ENCODE measurements around the gene SMCO4. TPM values are rescaled to one million over a fixed set of nuclear protein-coding genes. Genes with fewer than 3 reads are reported as not detected.

Gene SMCO4
- total RNA-seq, 2 experiments from 2014 or later = 36.1 to 44.1 TPM

DNA sequence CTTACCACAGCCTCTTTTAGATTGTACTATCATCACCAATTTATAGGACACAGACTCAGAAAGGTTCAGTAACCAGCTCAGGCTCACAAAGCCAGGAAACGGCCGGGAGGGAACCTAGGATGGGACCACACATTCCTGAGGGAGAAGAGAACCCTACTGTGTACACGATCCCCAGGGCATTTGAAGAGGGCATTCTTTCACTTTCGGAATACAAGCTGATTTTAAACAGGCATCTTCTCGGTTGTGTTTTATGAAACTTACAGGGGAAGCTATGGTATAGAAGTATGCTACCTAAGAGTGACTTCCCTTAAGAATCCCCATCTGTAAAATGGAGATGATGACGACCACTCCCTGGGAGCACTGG is 19.0 kb downstream of the SMCO4 start:
- DNase-seq (ENCODE audit: low spot score) = no peak
- Histone ChIP-seq H3K4me3 (ENCODE audit: low read depth, low read length, poor library complexity, severe bottlenecking) (peak overlapping the region; percentile 56), H3K9me2 (ENCODE audit: insufficient read depth, low read length) (no peaks in the 10 kb centered on the region), H2AFZ (ENCODE audit: low read length) (peak overlapping the region; percentile 81; the same call in 1 of the 2 replicates), H3K4me1 (ENCODE audit: insufficient read depth, low read length, poor library complexity, severe bottlenecking) (peaks cover 96% of the 10 kb centered on the region), H3K9me3 (ENCODE audit: low read length) (no peaks in the 10 kb centered on the region), H3K79me2 (ENCODE audit: insufficient read depth, low read depth, low read length) (peaks cover 35% of the 10 kb centered on the region; the same call in 1 of the 2 replicates), H3K27ac (ENCODE audit: low read depth, low read length, poor library complexity, severe bottlenecking) (peak overlapping the region; percentile 71), H3K4me2 (ENCODE audit: low read length) (peak overlapping the region; percentile 83), H4K20me1 (ENCODE audit: insufficient read depth, low read length) (no peaks in the 10 kb centered on the region), H3K36me3 (ENCODE audit: insufficient read depth, low read length) (no peaks in the 10 kb centered on the region)
- BruUV-seq (replicated peaks) = no TSS peak
- CTCF ChIA-PET (ENCODE audit: unreplicated experiment) = interaction anchor here (0.5 to 1.1 kb wide), 2 partner anchors 9 to 14 kb away, joined by 3 to 4 read pairs; no protein-coding TSS in a partner anchor
- POLR2A ChIA-PET = interaction anchor here (0.6 to 3.5 kb wide), 9 partner anchors 9 to 118 kb away, joined by 3 to 24 read pairs (median 5); partner anchors contain the start of gene SMCO4
- no peak for TF ChIP-seq EZH2phosphoT487 (IDR thresholded peaks at IDR 0.05; ENCODE audit: borderline replicate concordance, low read depth, low read length)
- TF ChIP-seq, protein P1, sequence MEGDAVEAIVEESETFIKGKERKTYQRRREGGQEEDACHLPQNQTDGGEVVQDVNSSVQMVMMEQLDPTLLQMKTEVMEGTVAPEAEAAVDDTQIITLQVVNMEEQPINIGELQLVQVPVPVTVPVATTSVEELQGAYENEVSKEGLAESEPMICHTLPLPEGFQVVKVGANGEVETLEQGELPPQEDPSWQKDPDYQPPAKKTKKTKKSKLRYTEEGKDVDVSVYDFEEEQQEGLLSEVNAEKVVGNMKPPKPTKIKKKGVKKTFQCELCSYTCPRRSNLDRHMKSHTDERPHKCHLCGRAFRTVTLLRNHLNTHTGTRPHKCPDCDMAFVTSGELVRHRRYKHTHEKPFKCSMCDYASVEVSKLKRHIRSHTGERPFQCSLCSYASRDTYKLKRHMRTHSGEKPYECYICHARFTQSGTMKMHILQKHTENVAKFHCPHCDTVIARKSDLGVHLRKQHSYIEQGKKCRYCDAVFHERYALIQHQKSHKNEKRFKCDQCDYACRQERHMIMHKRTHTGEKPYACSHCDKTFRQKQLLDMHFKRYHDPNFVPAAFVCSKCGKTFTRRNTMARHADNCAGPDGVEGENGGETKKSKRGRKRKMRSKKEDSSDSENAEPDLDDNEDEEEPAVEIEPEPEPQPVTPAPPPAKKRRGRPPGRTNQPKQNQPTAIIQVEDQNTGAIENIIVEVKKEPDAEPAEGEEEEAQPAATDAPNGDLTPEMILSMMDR (conservative IDR thresholded peaks at IDR 0.05; ENCODE audit: low read length) = no peak
- intact Hi-C loops (cut with micrococcal nuclease; ENCODE audit: unreplicated experiment) = loop anchor here (5.0 kb wide), 1 partner anchor 112 kb away; no protein-coding TSS in a partner anchor

DNA sequence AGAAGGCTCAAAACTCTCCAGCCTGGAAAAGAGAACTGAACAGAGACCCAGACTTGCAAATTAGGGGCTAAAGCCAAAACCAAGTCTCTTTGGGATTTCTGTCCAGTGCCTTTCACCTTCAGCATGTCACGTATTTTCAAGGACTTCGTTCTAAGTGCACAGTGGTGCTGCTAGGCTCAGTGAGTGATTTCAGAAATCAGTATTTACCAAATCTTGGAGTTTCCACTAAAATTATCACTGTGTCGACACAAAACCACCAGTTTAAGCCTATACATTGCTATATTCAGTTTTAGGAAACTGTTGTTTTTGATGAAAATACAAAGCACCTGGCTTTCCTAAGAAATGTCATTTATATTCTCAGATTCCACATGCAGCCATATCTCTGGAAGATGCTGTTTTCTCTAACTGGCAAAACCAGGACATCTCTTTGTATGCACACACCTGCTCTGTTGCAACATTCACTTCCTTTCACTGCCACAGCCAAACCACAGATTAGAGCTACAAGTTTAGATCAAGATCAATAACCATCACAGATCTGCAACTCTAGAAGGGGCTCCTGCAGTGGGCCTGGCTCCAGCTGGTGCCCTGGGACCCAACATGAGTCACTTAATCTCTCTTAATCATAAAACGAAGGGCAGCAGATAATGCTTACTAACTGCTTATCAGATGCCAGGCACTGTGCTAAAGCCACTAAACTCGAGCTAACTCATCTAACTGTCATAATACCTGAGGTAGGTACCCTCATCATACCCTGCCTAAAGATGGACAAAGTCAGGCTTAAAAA is 22.3 kb downstream of the SMCO4 start:
- H2AFZ ChIP-seq (ENCODE audit: low read length) = peak overlapping the region; percentile 15; the same call in 1 of the 2 replicates
- no peaks in the 10 kb centered on the region for H3K9me3 ChIP-seq (ENCODE audit: low read length)
- H3K4me3 ChIP-seq (ENCODE audit: low read depth, low read length, poor library complexity, severe bottlenecking) = peak overlapping the region; percentile 32
- H3K9me2 ChIP-seq (ENCODE audit: insufficient read depth, low read length) = no peaks in the 10 kb centered on the region
- H4K20me1 ChIP-seq (ENCODE audit: insufficient read depth, low read length) = no peaks in the 10 kb centered on the region
- no peaks in the 10 kb centered on the region for H3K36me3 ChIP-seq (ENCODE audit: insufficient read depth, low read length)
- DNase-seq (ENCODE audit: low spot score) = peak; percentile 49
- ChIA-PET POLR2A (interaction anchor here (0.6 to 1.8 kb wide), 7 partner anchors 11 to 182 kb away, joined by 3 to 7 read pairs (median 3); no protein-coding TSS in a partner anchor), CTCF (ENCODE audit: unreplicated experiment) (interaction anchor here (1.6 kb wide), 1 partner anchor 21 kb away, joined by 4 read pairs; no protein-coding TSS in a partner anchor)
- peak overlapping the region; percentile 64 for H3K4me2 ChIP-seq (ENCODE audit: low read length)
- peaks cover 92% of the 10 kb centered on the region for H3K4me1 ChIP-seq (ENCODE audit: insufficient read depth, low read length, poor library complexity, severe bottlenecking)
- BruUV-seq (replicated peaks) = no TSS peak
- TF ChIP-seq EZH2phosphoT487 (IDR thresholded peaks at IDR 0.05; ENCODE audit: borderline replicate concordance, low read depth, low read length) = no peak
- TF ChIP-seq, protein P1 (conservative IDR thresholded peaks at IDR 0.05; ENCODE audit: low read length) = no peak
- peak overlapping the region; percentile 65 for H3K27ac ChIP-seq (ENCODE audit: low read depth, low read length, poor library complexity, severe bottlenecking)
- intact Hi-C loops (cut with micrococcal nuclease; ENCODE audit: unreplicated experiment) = loop anchor here (5.0 kb wide), 1 partner anchor 109 kb away; no protein-coding TSS in a partner anchor
- H3K79me2 ChIP-seq (ENCODE audit: insufficient read depth, low read depth, low read length) = peaks cover 23% of the 10 kb centered on the region; the same call in 1 of the 2 replicates
